Skin of body (tissue), 2 donors: ENCODE data around the gene MEF2B. TPM values are rescaled to one million over a fixed set of nuclear protein-coding genes. Genes with fewer than 3 reads are reported as not detected.

Experiments used
- DNase-seq: peaks from one replicate; lab custom pipeline; 2025; lab: John Stamatoyannopoulos, UW
- total RNA-seq: library from RNA; depleted of rRNA; stranded (reverse); fragments of >200 nt; gene quantifications from one replicate; pipeline ENCODE4 v1.2.3, GENCODE V29; 2014

The MEF2B gene
- total RNA-seq, 1 donor from 2014 or later: 0.49 TPM

DNA sequence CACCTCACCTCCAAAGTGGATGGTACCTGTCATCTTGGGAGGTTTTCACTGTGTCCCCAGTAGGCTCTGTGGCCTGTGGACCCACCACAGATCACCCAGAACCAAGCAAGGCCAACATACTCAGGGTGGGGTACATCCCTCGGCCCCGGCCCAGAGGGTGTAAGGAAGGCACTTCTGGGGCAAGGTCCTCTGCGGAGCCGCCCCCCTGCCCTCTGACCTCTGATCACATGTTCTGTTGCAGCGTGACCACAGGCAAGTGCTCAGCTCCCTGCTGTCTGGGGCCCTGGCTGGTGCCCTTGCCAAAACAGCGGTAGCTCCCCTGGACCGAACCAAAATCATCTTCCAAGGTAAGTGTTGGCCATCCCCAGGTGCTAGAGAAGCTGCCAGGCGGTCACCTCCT, 68.5 kb downstream of the MEF2B start:
- no peak for DNase-seq

DNA sequence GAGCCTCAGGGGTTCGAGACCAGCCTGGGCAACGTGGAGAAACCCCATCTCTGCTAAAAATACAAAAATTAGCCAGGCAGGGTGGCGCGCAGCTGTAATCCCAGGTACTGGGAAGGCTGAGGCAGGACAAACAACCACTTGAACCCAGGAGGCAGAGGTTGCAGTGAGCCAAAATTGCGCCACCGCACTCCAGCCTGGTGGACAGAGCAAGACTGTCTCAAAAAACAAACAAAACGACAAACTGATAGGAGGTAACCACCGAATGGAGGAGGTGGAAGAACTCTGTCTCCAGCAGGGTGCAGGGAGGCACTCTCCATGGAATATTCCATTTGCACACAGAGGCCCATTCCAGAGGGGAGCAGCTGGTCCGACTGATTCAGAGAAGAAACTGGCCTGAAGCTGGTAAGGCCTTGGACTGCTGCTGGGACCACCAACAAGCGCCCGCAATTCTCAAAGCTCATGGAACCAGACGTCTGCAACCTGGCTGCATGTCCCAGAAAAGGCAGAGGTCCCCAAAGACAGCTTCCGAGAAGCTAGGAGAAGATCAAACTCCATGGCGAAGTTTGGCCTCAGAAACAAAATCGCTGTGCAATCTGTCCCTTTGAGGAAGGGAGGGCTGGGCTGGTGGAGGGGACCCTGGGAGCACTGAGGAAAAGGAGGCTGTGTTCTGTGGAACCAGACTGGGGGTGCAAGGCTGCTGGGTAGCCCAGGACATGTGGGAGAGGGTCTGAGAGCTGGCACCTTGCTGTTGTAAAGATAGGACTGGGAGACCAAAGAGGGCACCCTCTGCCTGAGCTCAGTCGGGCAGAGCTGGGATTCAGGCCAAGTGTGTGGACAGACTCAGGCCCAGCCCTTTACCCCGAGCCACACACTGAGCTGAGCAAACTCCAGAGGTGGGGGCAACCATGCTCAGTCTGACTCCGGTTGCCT, 71.1 kb downstream of the MEF2B start:
- DNase-seq: no peak

DNA sequence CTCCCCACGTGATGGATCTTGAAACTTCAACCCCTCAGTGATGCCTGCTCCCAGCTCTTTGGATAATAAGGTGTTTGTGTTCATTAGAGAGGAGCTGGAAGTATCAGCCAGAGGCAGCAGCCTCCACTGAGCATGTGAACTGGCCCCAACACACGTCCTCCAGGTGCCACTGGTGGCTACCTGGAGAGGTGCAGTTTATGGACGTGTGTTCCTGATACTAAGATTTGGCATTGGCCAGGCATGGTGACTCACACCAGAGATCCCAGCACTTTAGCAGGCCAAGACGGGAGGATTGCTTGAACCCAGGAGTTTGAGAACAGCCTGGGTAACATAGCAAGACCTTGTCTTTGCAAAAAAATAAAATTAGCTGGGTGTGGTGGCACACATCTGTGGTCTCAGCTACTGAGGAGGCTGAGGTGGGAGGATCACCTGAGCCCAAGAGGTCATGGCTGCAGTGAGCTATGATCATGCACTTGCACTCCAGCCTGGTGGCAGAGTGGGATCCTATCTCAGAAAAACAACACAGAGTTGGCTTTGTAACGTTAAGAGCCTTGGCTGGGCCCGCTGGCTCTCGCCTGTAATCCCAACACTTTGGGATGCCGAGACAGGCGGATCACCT, 71.9 kb downstream of the MEF2B start:
- no peak for DNase-seq

DNA sequence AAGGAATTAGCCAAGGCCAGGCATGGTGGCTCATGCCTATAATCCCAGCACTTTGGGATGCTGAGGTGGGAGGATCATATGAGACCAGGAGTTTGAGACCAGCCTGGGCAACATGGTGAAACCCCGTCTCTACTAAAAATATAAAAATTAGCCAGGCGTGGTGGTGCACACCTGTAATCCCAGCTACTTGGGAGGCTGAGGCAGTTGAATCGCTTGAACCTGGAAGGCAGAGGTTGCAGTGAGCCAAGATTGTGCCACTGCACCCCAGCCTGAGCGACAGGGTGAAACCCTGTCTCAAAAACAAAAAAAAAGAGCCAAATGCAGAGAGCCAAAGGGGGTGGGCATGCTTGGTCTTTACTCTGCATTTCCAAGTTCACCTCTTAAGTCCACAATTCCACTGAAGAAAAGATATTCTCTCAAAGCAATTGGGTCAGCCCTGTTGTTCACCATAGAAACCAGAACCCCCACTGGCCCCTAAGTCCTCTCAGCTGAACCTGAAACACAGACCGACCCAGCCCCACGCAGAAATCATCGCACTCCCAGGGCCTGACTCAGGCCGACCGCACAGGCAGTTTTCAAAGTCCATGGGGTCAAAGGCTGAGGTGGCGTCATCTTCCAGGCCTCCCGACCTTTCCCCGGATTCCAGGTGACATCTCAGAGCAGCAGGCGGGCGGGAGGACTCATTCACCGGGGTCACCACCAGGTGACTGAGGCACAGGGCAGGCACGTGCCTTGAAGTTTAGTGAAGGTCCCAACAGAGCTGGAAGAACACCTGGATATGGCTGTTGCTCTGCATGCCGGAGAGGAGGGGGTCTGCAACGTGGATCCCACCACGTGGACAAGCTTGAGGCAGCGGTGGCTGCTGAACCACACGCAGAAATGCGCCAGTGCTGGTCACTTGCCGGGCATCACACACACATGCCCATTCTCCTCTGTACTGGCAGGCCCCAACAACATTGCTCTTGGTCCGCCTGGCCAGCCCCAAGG, 73.1 kb downstream of the MEF2B start:
- no peak for DNase-seq

DNA sequence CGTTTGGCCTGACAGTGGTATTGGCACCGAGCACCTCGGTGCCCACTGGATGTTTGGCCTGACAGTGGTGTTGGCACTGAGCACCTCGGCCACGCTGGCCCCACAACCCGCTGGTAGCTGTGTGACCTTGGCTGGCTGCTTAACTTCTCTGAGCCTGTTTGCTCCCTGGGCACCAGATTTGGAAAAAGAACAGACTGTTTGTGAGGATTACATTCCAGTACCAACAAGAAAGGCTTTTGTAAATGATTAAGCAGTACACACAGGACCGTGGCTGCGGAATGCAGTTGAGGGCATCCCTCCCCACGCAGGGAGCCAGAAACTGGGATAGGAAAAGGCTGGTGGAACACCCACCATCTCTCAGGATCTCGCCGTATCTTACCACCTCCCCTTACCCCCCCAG, 74.4 kb downstream of the MEF2B start:
- no peak for DNase-seq

Other genes starting within 250 kb of the MEF2B start
- 18.8 TPM for gene HOMER3, start 229.0 kb downstream of the MEF2B start, total RNA-seq
- 33.5 TPM for gene SUGP2, start 136.7 kb downstream of the MEF2B start, total RNA-seq
- 15.5 TPM for gene ARMC6, start 136.7 kb downstream of the MEF2B start, total RNA-seq
- gene SLC25A42, start 106.3 kb downstream of the MEF2B start, total RNA-seq: 6.7 TPM
- 9.7 TPM for gene TMEM161A, start 31.8 kb downstream of the MEF2B start, total RNA-seq
- gene BORCS8, start 21.9 kb upstream of the MEF2B start, total RNA-seq: 4.9 TPM
- gene RFXANK, start 22.0 kb upstream of the MEF2B start, total RNA-seq: 34.1 TPM
- gene NR2C2AP, start 33.2 kb upstream of the MEF2B start, total RNA-seq: 6.7 TPM
- gene NCAN, start 41.7 kb upstream of the MEF2B start, total RNA-seq: 0.49 TPM
- 0.39 TPM for gene TM6SF2, start 103.0 kb upstream of the MEF2B start, total RNA-seq
- 26.6 TPM for gene SUGP1, start 150.2 kb upstream of the MEF2B start, total RNA-seq
- 39.3 TPM for gene MAU2, start 150.6 kb upstream of the MEF2B start, total RNA-seq
- 24.3 TPM for gene GATAD2A, start 235.4 kb upstream of the MEF2B start, total RNA-seq